ENCODE results near the gene HES1.

GRCh38 chr3:194166682-194167479 is 30.9 kb downstream of the HES1 start:
- TF ChIP-seq POLR2AphosphoS5 (IDR thresholded peaks at IDR 0.05; ENCODE audit: borderline replicate concordance, low read depth, low read length) (no peak), EZH2 (IDR thresholded peaks at IDR 0.05) (no peak), FOXP2 (optimal IDR thresholded peaks at IDR 0.05; ENCODE audit: control extremely low read depth, extremely low read length, insufficient read depth) (no peak)

Measured in SK-N-MC (cell line).